Mesodermal cell (in vitro differentiated cells): ENCODE measurements around the gene MAP3K19.

ENCODE experiments used
- H3K27ac ChIP-seq: 2 replicates; pipeline ENCODE4 v1.7.0; 2013; ENCODE audit warnings: mild to moderate bottlenecking, low read depth, low read length, moderate library complexity; ENCODE audit not compliant: severe bottlenecking
- H3K36me3 ChIP-seq: 2 replicates; pipeline ENCODE4 v1.7.1; 2013; ENCODE audit warnings: mild to moderate bottlenecking, low read length, moderate library complexity; ENCODE audit not compliant: control insufficient read depth, insufficient read depth
- H3K4me1 ChIP-seq: one replicate; pipeline ENCODE4 v1.7.1; 2013; ENCODE audit warnings: mild to moderate bottlenecking, low read length; ENCODE audit not compliant: insufficient read depth, control insufficient read depth, poor library complexity, severe bottlenecking
- H3K4me3 ChIP-seq: 2 replicates; pipeline ENCODE4 v1.7.0; 2013; ENCODE audit warnings: low read length, control low read depth, mild to moderate bottlenecking; ENCODE audit not compliant: insufficient read depth, poor library complexity, severe bottlenecking; ENCODE audit errors: extremely low read depth
- H3K9me3 ChIP-seq: 2 replicates; pipeline ENCODE4 v1.7.1; 2013; ENCODE audit warnings: mild to moderate bottlenecking, low read length, moderate library complexity; ENCODE audit not compliant: control insufficient read depth
- WGBS, 2 experiments: methylation state at CpG; one replicate each; pipeline ENCODE4 v1.1.5; 2013; ENCODE audit warnings: missing lambda C conversion rate in 2 of 2; ENCODE audit not compliant: insufficient coverage in 2 of 2; 5-methylcytosine and 5-hydroxymethylcytosine counted together

MAP3K19 gene

GRCh38 chr2:135074216-135074615 is 27.0 kb upstream of the MAP3K19 start:
- no peak overlapping the region for H3K27ac ChIP-seq
- H3K9me3 ChIP-seq, result peaks cover 45% of the 10 kb centered on the region
- WGBS, 2 experiments, result 91 to 96% methylated on average over 2 to 3 of the region's 3 CpGs
- peaks cover 54% of the 10 kb centered on the region for H3K36me3 ChIP-seq
- H3K4me3 ChIP-seq, result no peak overlapping the region
- H3K4me1 ChIP-seq, result no peaks in the 10 kb centered on the region

DNA sequence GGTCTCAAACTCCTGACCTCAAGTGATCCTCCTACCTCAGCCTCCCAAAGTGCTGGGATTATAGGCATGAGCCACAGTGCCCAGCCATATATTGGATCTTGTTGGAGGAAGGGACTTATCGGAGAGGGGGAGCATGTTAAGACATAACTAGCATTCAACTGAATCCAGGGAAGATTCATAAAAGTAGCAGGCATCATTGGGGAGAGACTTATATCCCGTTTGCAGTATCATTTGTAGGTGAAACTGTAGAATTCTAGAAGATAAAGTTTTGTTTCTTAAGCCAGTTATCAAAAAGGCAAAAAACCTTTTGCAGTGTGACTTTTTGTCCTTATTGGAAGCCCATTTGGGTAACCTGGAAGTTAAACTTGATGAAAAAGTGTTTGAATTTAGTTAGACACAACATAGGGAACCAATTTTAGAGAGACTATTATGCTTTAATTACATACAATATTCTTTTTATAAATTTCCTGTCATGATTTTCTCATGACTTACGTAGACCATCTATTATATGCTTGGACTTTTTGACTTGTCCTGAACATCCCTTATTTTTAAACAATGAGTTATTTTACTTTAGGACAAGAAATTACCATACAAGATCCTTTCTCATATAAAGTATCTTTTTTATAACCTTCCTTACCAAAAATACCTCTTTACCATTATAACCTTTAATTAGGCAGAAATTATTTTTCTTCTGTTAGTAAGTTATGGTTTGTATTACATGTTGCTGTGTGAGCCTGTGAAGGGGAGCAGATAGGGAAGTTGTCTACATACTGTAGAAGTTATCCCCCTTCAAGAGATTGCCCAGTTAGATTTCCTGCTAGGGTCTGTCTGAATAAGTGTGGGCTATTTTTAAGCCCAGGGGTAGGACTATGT is 25.1 kb upstream of the MAP3K19 start:
- no peaks in the 10 kb centered on the region for H3K4me1 ChIP-seq
- H3K4me3 ChIP-seq, result no peak overlapping the region
- H3K27ac ChIP-seq, result no peak overlapping the region
- WGBS, 2 experiments, result 86 to 100% methylated on average over 1 to 2 of the region's 3 CpGs
- peaks cover 51% of the 10 kb centered on the region for H3K36me3 ChIP-seq
- peaks cover 51% of the 10 kb centered on the region for H3K9me3 ChIP-seq

- no peak overlapping the region for H3K4me3 ChIP-seq
- WGBS, 2 experiments, result no CpG with 5 or more reads among the region's 1 CpG
- H3K4me1 ChIP-seq, result no peaks in the 10 kb centered on the region
- peaks cover 50% of the 10 kb centered on the region for H3K36me3 ChIP-seq
- peaks cover 21% of the 10 kb centered on the region for H3K9me3 ChIP-seq
- no peak overlapping the region for H3K27ac ChIP-seq
Measured at GRCh38 chr2:135066710-135067109, 19.5 kb upstream of the MAP3K19 start.

DNA sequence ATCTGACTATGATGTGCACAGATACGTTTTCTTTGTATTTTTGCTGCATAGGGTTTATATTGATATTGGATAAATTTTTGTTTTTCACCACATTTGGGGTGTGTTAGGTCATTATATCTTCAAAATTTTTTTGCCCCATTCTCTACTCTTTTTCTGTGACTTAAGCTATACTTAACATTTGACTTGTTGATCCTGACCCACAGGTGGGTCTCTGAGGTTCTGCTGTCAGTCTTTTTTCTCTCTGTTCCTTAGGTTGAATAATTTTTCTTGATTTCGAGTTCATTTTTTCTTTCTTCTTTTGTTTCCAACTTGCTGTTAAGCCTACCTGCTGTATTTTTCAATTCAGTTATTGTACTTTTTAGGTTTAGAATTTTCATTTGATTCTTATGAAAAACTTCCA is 16.9 kb upstream of the MAP3K19 start:
- no CpG with 5 or more reads among the region's 2 CpGs for WGBS, 2 experiments
- H3K36me3 ChIP-seq, result peaks cover 52% of the 10 kb centered on the region
- no peaks in the 10 kb centered on the region for H3K4me1 ChIP-seq
- H3K4me3 ChIP-seq, result no peak overlapping the region
- no peak overlapping the region for H3K27ac ChIP-seq
- peaks cover 9% of the 10 kb centered on the region for H3K9me3 ChIP-seq

- H3K36me3 ChIP-seq, result peaks cover 55% of the 10 kb centered on the region
Measured at GRCh38 chr2:135063210-135063609, 16.0 kb upstream of the MAP3K19 start.

DNA sequence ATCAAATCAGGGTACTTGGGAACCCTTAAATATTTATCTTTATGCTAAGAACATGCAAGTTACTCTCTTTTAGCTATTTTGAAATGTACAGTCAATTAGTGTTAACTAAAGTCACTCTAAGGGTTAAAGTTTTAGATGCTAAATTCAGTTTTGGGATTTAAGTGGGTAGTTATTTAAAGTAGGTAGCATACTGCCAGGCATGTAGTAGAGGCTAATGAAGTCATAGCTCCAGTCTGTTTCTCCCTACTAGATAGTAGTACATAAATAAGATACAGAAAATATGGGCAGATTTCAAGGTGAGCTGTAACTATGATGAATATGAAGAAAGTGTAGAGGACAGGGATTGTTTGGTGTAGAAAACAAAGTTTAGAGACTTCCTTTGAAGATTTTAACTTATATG is 12.3 kb upstream of the MAP3K19 start:
- Histone ChIP-seq H3K9me3 (no peaks in the 10 kb centered on the region), H3K4me3 (no peak overlapping the region), H3K4me1 (no peaks in the 10 kb centered on the region), H3K36me3 (peaks cover 55% of the 10 kb centered on the region), H3K27ac (no peak overlapping the region)

More at GRCh38 chr2:135063210-135063609, 16.0 kb upstream of the MAP3K19 start:
- no peak overlapping the region for H3K27ac ChIP-seq
- H3K4me1 ChIP-seq, result no peaks in the 10 kb centered on the region
- H3K9me3 ChIP-seq, result peaks cover 9% of the 10 kb centered on the region
- no CpG with 5 or more reads among the region's 1 CpG for WGBS, 2 experiments
- no peak overlapping the region for H3K4me3 ChIP-seq

DNA sequence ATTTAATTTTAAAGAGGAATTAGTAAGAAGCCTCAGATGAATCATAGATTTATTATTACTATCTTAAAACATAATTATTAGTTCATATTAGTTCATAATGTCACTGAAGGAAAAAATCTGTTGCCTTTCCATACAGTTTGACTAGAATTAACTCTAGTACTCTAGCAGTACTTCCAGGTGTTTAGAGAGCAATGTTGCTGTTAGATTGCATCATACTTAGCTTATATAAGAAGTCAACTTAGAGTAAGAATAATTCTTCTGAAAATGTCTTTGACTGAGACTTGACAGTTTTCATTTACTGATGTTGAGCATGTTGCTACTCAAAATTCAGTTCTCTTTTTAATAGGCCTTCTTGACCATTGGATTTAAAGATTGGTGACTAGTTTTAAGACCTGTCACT is 9.5 kb upstream of the MAP3K19 start:
- Histone ChIP-seq H3K4me1 (peaks cover 10% of the 10 kb centered on the region), H3K4me3 (no peak overlapping the region), H3K36me3 (peaks cover 44% of the 10 kb centered on the region), H3K9me3 (no peaks in the 10 kb centered on the region), H3K27ac (no peak overlapping the region)

- Histone ChIP-seq H3K4me1 (peaks cover 10% of the 10 kb centered on the region), H3K9me3 (no peaks in the 10 kb centered on the region), H3K4me3 (no peak overlapping the region), H3K27ac (no peak overlapping the region), H3K36me3 (peaks cover 33% of the 10 kb centered on the region)
- WGBS, 2 experiments, result 100% methylated on average over 1 of the region's 2 CpGs; no CpG with 5 or more reads in 1 of the 2 experiments
Measured at GRCh38 chr2:135055182-135055786, 8.0 kb upstream of the MAP3K19 start.

GRCh38 chr2:135052997-135053474 is 5.8 kb upstream of the MAP3K19 start:
- H3K4me1 ChIP-seq, result peaks cover 10% of the 10 kb centered on the region
- peaks cover 24% of the 10 kb centered on the region for H3K36me3 ChIP-seq
- 40 to 59% methylated on average over 13 of the region's 15 CpGs for WGBS, 2 experiments
- H3K27ac ChIP-seq, result no peak overlapping the region
- peak overlapping the region; percentile 90 for H3K4me3 ChIP-seq
- no peaks in the 10 kb centered on the region for H3K9me3 ChIP-seq

DNA sequence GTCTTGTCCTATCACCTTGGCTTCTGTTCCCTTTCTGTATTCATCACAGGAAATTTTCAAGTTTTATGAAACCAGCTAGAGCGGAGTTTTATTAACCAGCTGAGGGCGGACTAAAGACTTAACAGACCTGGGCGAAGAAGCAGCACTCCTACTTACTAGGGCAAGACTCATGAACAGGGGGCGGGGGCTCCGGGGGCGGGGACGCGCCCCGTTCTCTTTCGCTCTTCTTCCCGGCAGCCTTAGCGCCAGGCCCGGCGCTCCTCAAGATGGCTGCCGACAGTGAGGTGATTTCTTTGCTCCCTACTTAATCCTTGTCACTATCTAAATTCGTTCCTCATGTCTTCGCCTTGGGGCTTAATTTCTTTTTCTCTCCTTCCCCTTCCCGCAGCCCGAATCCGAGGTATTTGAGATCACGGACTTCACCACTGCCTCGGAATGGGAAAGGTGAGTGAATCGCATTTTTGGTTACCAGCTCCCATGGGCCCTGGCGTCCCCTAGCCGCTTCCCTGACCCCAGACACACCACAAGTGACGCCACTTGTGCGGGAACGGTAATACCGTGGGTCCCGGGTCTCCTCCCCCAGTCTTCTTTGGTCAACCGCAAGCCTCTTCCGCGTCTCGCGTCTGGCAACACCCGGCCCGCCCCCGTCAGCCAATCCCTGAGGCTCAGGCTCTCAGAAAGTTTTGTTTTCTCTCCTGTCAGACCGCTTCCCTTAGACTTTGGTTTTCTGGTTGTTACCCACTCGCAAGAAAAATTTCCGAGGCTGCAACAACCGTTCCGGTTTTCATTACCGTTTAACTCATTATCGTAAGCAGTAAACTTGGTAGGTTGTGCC is 5.0 kb upstream of the MAP3K19 start, which contains the start of gene RAB3GAP1:
TSS of gene RAB3GAP1 (plus strand) at position 251 of the 835 bp plus-strand sequence. CDS start at position 267, 16 bp downstream.
- 0% methylated on average over 31 to 33 of the region's 45 CpGs for WGBS, 2 experiments
- Histone ChIP-seq H3K4me3 (peak within 1 kb of the TSS; percentile 90), H3K4me1 (peaks cover 10% of the 10 kb centered on the region), H3K27ac (peak within 1 kb of the TSS; percentile 94), H3K9me3 (no peaks in the 10 kb centered on the region), H3K36me3 (peaks cover 21% of the 10 kb centered on the region)
